ENCODE measurements around the gene TPT1. TPM values are rescaled to one million over a fixed set of nuclear protein-coding genes. Genes with fewer than 3 reads are reported as not detected.
A peak's percentile ranks its signal among the peaks of the same experiment; 100 is the strongest.

The TPT1 gene
- total RNA-seq, 1 experiment from 2014 or later, result 1,963 TPM

- H3K9me3 ChIP-seq (ENCODE audit: low read depth, low read length, poor library complexity, severe bottlenecking), result no peaks in the 10 kb centered on the region
- intact Hi-C loops (cut with micrococcal nuclease; ENCODE audit: unreplicated experiment), result no loop called here
- H3K27me3 ChIP-seq (replicated peaks; ENCODE audit: insufficient read depth, low read depth, low read length, poor library complexity), result no peaks in the 10 kb centered on the region
- ChIA-PET POLR2A (ENCODE audit: low non-redundant PET) (interaction anchor here (1.0 kb wide), 1 partner anchor 9 kb away, joined by 3 read pairs; no protein-coding TSS in a partner anchor), CTCF (no interaction called here)
- peaks cover 63% of the 10 kb centered on the region for H3K36me3 ChIP-seq (ENCODE audit: insufficient read depth, low read length, poor library complexity, severe bottlenecking)
- DNase-seq (ENCODE audit: low spot score), result no peak
- TF ChIP-seq, protein P1, sequence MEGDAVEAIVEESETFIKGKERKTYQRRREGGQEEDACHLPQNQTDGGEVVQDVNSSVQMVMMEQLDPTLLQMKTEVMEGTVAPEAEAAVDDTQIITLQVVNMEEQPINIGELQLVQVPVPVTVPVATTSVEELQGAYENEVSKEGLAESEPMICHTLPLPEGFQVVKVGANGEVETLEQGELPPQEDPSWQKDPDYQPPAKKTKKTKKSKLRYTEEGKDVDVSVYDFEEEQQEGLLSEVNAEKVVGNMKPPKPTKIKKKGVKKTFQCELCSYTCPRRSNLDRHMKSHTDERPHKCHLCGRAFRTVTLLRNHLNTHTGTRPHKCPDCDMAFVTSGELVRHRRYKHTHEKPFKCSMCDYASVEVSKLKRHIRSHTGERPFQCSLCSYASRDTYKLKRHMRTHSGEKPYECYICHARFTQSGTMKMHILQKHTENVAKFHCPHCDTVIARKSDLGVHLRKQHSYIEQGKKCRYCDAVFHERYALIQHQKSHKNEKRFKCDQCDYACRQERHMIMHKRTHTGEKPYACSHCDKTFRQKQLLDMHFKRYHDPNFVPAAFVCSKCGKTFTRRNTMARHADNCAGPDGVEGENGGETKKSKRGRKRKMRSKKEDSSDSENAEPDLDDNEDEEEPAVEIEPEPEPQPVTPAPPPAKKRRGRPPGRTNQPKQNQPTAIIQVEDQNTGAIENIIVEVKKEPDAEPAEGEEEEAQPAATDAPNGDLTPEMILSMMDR (conservative IDR thresholded peaks at IDR 0.05; ENCODE audit: low read depth, low read length), result no peak
- TF ChIP-seq EZH2 (IDR thresholded peaks at IDR 0.05; ENCODE audit: borderline replicate concordance, low read depth, low read length, poor library complexity, severe bottlenecking), result no peak
- no TSS peak for BruUV-seq (replicated peaks)
- peak overlapping the region; percentile 100 for H3K27ac ChIP-seq (ENCODE audit: low read depth, low read length, poor library complexity, severe bottlenecking)
- peaks cover 52% of the 10 kb centered on the region for H3K4me1 ChIP-seq (ENCODE audit: insufficient read depth, low read length, poor library complexity, severe bottlenecking)
- H3K4me3 ChIP-seq (ENCODE audit: low read depth, low read length, poor library complexity, severe bottlenecking), result peak overlapping the region; percentile 99
Measured at GRCh38 chr13:45339399-45339798, 1.6 kb downstream of the TPT1 start.

DNA sequence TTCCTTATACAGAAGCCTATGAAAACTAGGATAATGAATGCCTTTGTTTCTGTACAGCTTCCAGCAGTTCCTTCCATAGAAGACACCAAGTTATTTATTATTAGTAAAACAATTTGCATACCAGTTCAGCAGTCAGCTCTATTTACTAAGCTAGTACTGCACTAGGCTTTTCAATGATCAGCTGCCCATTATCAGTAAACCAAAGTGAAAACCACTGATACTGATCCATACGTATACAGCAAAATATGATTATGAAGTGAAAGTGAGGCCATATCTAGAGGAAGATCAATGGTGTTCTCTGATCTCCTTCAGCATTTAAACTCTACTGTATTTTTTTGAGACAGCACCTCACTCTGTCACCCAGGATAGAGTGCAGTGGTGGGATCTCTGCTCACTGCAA is 3.2 kb downstream of the TPT1 start:
- TF ChIP-seq, protein P1 (conservative IDR thresholded peaks at IDR 0.05; ENCODE audit: low read depth, low read length), result no peak
- TF ChIP-seq EZH2 (IDR thresholded peaks at IDR 0.05; ENCODE audit: borderline replicate concordance, low read depth, low read length, poor library complexity, severe bottlenecking), result no peak
- Histone ChIP-seq H3K4me1 (ENCODE audit: insufficient read depth, low read length, poor library complexity, severe bottlenecking) (peaks cover 67% of the 10 kb centered on the region), H3K36me3 (ENCODE audit: insufficient read depth, low read length, poor library complexity, severe bottlenecking) (peaks cover 67% of the 10 kb centered on the region), H3K27ac (ENCODE audit: low read depth, low read length, poor library complexity, severe bottlenecking) (peak overlapping the region; percentile 9), H3K27me3 (replicated peaks; ENCODE audit: insufficient read depth, low read depth, low read length, poor library complexity) (no peaks in the 10 kb centered on the region), H3K9me3 (ENCODE audit: low read depth, low read length, poor library complexity, severe bottlenecking) (no peaks in the 10 kb centered on the region), H3K4me3 (ENCODE audit: low read depth, low read length, poor library complexity, severe bottlenecking) (peak overlapping the region; percentile 99)
- DNase-seq (ENCODE audit: low spot score), result no peak
- CTCF ChIA-PET, result no interaction called here
- BruUV-seq (replicated peaks), result no TSS peak
- POLR2A ChIA-PET (ENCODE audit: low non-redundant PET), result interaction anchor here (1.1 kb wide), 1 partner anchor 8 kb away, joined by 5 read pairs; no protein-coding TSS in a partner anchor
- intact Hi-C loops (cut with micrococcal nuclease; ENCODE audit: unreplicated experiment), result no loop called here

GRCh38 chr13:45337395-45337794 is 3.6 kb downstream of the TPT1 start:
- peak overlapping the region; percentile 99 for H3K4me3 ChIP-seq (ENCODE audit: low read depth, low read length, poor library complexity, severe bottlenecking)
- TF ChIP-seq, protein P1 (conservative IDR thresholded peaks at IDR 0.05; ENCODE audit: low read depth, low read length), result no peak
- no peak for TF ChIP-seq EZH2 (IDR thresholded peaks at IDR 0.05; ENCODE audit: borderline replicate concordance, low read depth, low read length, poor library complexity, severe bottlenecking)
- H3K27ac ChIP-seq (ENCODE audit: low read depth, low read length, poor library complexity, severe bottlenecking), result peak overlapping the region; percentile 9
- peaks cover 67% of the 10 kb centered on the region for H3K36me3 ChIP-seq (ENCODE audit: insufficient read depth, low read length, poor library complexity, severe bottlenecking)
- POLR2A ChIA-PET (ENCODE audit: low non-redundant PET), result interaction anchor here (1.1 kb wide), 1 partner anchor 8 kb away, joined by 5 read pairs; no protein-coding TSS in a partner anchor
- H3K27me3 ChIP-seq (replicated peaks; ENCODE audit: insufficient read depth, low read depth, low read length, poor library complexity), result no peaks in the 10 kb centered on the region
- BruUV-seq (replicated peaks), result no TSS peak
- DNase-seq (ENCODE audit: low spot score), result no peak
- H3K9me3 ChIP-seq (ENCODE audit: low read depth, low read length, poor library complexity, severe bottlenecking), result no peaks in the 10 kb centered on the region
- CTCF ChIA-PET, result no interaction called here
- peaks cover 71% of the 10 kb centered on the region for H3K4me1 ChIP-seq (ENCODE audit: insufficient read depth, low read length, poor library complexity, severe bottlenecking)
- intact Hi-C loops (cut with micrococcal nuclease; ENCODE audit: unreplicated experiment), result no loop called here
